Activated T-cell treated with anti-CD3 and anti-CD28 coated beads for 1 hour (primary cell): Measurements from ENCODE around the gene ZRANB2.

ENCODE experiments used
- DNase-seq: peaks from one replicate; pipeline ENCODE4 v3.0.0-alpha.2; 2020; ENCODE audit warnings: low read depth

The ZRANB2 gene

GRCh38 chr1:71068325-71069240, 12.3 kb downstream of the ZRANB2 start:
- DNase-seq: no peak

GRCh38 chr1:71054791-71055190, 26.0 kb downstream of the ZRANB2 start:
- DNase-seq: no peak

GRCh38 chr1:71054281-71054731, 26.5 kb downstream of the ZRANB2 start:
- no peak for DNase-seq

- DNase-seq: no peak
Observed at GRCh38 chr1:71053758-71054157, 27.1 kb downstream of the ZRANB2 start.

- DNase-seq: no peak
Observed at GRCh38 chr1:71053146-71053545, 27.7 kb downstream of the ZRANB2 start.

- DNase-seq: no peak
Observed at GRCh38 chr1:71049951-71050598, 30.8 kb downstream of the ZRANB2 start.

GRCh38 chr1:71047635-71048607, 32.9 kb downstream of the ZRANB2 start, which contains the start of gene PTGER3:
Gene PTGER3, minus strand, starts transcription at chr1:71047816. Its CDS starts 239 bp downstream, at chr1:71047577.
- DNase-seq: no peak

- no peak for DNase-seq
Observed at GRCh38 chr1:71046891-71047634, 33.8 kb downstream of the ZRANB2 start.

GRCh38 chr1:71045463-71046028, 35.3 kb downstream of the ZRANB2 start:
- no peak for DNase-seq

- DNase-seq: no peak
Observed at GRCh38 chr1:71044833-71045232, 36.0 kb downstream of the ZRANB2 start.

- DNase-seq: no peak
Observed at GRCh38 chr1:71043065-71043464, 37.8 kb downstream of the ZRANB2 start.

- DNase-seq: no peak
Observed at GRCh38 chr1:71041806-71042205, 39.0 kb downstream of the ZRANB2 start.

GRCh38 chr1:71039661-71040262, 41.1 kb downstream of the ZRANB2 start:
- DNase-seq: no peak

GRCh38 chr1:71038942-71039341, 41.9 kb downstream of the ZRANB2 start:
- no peak for DNase-seq

- no peak for DNase-seq
Observed at GRCh38 chr1:71037829-71038620, 42.8 kb downstream of the ZRANB2 start.

- DNase-seq: no peak
Observed at GRCh38 chr1:71037066-71037465, 43.8 kb downstream of the ZRANB2 start.

- DNase-seq: no peak
Observed at GRCh38 chr1:71033136-71033535, 47.7 kb downstream of the ZRANB2 start.

GRCh38 chr1:71031426-71031825, 49.4 kb downstream of the ZRANB2 start:
- DNase-seq: no peak

- no peak for DNase-seq
Observed at GRCh38 chr1:71030026-71030425, 50.8 kb downstream of the ZRANB2 start.

GRCh38 chr1:71028981-71029380, 51.9 kb downstream of the ZRANB2 start:
- no peak for DNase-seq
